GM18517 (cell line): ENCODE measurements around the gene DIMT1.

Source experiments
- ATAC-seq: cut with Tn5 transposase; IDR thresholded peaks from one replicate; pipeline ENCODE4 v1.9.1; 2021; ENCODE audit warnings: mild to moderate bottlenecking, moderate library complexity; ENCODE audit not compliant: unreplicated experiment

DIMT1 gene

DNA sequence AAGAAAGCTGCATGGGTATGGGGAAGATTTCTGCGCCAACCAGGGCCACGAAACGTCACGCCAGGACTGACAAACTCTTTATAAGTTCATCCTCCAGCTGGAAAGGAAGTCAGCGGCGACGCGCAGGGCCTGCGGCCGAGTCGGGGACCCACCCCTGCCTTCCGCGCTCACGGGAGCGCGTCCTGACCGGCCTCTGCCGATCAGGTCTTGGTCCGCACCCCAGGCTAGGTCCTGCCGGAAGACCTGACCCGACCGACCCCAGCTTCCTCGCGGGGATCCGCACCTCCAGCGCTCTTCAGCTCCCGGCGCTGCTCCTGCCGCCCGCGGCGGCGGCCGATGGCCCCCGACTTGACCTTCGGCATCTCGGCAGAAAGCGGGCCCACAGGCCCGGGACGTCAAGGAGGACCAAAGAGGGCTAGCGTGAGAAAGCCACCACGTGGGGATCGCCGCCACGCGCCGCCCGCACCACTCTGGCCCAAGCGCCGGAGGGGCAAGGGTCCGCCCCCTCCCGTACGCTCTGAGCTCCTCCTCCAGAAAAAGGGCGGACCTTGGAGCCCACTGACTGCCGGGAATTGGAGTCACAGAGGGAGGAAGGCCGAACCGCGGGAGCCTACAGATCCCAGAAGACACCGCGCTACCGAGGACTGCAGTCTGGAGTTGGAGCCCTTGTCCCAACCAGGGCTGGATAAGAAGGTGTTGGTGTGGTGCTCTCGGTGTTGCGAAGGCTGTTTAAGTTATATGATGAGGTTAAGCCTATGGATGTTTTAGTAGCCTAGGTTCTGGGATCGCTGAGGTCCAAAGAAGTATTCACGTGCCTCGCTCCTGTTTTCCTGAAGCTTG lies at the start of gene DIMT1:
DIMT1 (minus strand) TSS at position 495 of the 840 bp plus-strand sequence; CDS start at position 362, 133 bp downstream.
- peak; percentile 94 for ATAC-seq

DNA sequence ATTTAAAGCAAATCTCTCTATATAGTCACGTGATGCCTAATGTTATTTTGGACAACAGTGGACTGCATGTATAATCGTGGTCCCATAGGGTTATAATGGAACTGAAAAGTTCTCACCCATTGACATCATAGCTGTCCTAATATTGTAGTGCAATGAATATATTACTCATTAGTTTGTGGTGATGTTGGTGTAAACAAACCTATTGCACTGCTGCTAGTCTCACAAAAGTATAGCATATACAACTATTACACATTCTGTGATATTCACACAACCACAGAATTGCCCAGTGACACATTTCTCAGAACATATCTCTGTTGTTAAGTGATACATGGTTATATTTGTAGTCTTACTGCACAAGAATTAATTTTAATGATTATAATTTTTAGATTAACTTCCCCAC lies 46.6 kb upstream of the DIMT1 start:
- ATAC-seq, result no peak

DNA sequence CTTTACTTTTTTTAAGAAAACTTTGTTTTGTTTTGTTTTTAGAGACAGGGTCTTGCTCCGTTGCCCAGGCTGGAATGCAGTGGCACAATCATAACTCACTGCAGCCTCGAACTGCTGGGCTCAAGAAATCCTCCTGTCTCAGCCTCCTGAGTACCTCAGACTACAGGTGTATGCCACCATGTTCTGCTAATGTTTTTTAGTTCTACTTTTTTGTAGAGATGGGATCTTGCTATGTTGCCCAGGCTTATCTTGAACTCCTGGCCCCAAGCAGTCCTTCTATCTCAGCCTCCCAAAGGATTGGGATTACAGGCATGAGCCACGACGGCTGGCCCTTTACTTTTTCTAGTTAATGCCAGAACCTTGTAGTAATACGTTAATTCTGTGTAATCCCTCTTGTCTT lies 44.8 kb upstream of the DIMT1 start:
- no peak for ATAC-seq

- ATAC-seq, result no peak
Measured at GRCh38 chr5:62432621-62433064, 28.9 kb upstream of the DIMT1 start.

- ATAC-seq, result no peak
Measured at GRCh38 chr5:62431735-62432620, 28.3 kb upstream of the DIMT1 start.

- no peak for ATAC-seq
Measured at GRCh38 chr5:62424763-62425162, 21.1 kb upstream of the DIMT1 start.

DNA sequence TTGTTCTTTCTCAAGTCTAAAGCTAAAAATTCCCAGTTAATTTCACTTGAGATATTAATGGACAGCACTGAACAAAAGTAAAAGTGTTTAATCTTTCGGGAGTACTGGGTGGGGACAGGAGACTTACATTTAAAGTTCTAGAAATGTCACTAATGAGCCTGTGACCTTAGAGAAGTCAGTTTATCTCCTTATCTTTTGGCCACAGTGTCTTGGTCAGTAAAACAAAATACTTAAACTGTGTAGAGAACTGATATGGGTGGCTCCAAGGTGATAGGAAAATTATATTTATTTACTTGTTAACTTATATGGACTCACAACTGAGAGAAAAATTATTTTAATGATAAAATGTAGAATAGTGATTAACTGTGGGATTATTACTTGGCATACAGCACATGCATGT lies 17.7 kb upstream of the DIMT1 start:
- ATAC-seq, result no peak

- no peak for ATAC-seq
Measured at GRCh38 chr5:62419609-62420008, 15.9 kb upstream of the DIMT1 start.

GRCh38 chr5:62418462-62419076 lies 14.9 kb upstream of the DIMT1 start:
- no peak for ATAC-seq

- ATAC-seq, result no peak
Measured at GRCh38 chr5:62413711-62414110, 10.0 kb upstream of the DIMT1 start.

- peak; percentile 97 for ATAC-seq
Measured at GRCh38 chr5:62412549-62413329, 9.0 kb upstream of the DIMT1 start, which contains the start of gene IPO11. IPO11 (plus strand) TSS chr5:62412763; CDS start chr5:62437280, 24,517 bp downstream.

DNA sequence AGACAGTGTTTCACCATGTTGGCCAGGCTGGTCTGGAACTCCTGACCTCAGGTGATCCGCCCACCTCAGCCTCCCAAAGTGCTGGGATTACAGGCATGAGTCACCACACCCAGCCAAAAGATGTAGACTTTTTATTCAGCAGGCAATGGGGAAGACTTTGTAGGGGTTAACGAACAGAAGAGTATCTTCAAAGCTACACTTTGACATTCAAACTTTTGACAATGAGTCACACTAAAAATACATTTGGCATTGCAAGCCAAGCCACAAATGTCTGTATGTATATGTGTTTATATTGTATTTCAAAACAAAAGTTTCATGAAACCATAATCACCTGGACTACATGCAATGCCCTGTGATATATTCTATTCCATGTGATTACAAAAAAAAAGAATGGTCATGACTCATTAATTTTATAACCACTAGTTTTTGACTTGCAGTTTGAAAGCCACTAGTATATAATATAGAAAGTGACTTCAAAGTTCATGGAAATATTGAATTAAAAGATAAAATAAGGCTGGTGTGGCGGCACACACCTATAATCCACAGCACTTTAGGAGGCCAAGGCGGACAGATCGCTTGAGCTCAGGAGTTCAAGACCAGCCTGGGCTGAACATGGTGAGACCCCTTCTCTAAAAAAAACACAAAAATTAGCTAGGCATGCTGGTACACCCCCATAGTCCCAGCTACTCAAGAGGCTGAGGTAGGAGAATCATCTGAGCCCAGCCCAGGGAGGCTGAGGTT lies 8.3 kb downstream of the DIMT1 start:
- no peak for ATAC-seq

DNA sequence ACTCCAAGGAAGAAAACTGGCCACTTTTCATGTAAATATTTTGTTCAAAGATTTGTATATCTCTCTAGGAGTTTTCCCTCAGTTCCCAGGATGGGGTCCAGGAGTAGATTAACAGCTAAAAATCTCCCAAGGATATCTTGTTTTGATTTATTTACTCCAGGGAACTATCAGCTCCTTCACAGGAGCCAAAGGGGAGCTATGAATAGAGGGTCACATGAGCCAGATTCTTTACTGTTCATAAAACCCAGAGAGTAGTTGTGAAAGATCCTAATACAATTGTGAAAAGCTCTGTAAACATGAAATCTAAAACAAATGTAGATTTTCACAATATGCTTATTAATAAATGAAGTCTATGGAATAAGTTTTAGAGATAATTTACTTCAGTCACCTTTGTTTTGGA lies 16.9 kb downstream of the DIMT1 start:
- ATAC-seq, result no peak

- no peak for ATAC-seq
Measured at GRCh38 chr5:62385816-62386400, 17.8 kb downstream of the DIMT1 start.

DNA sequence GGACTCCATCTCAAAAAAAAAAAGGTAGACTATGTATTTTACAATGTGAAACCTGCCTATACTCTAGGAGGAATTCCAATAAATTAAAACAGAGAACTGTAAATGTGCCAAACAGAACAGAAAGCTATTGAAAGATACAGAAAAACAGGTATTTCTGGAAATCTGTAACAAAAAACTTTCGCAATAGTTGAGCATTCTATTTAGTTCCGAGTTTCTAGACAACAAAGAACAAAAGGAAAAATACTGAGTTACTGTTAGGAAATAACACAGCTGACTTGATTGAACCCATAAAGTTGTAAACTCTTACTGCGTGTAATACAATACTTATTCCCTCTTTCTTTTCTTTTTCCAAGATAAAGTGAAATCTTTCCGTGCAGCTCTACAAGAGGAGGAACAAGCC lies 18.6 kb downstream of the DIMT1 start:
- no peak for ATAC-seq

GRCh38 chr5:62376064-62376463 lies 27.6 kb downstream of the DIMT1 start:
- no peak for ATAC-seq

GRCh38 chr5:62375627-62376026 lies 28.1 kb downstream of the DIMT1 start:
- no peak for ATAC-seq

- ATAC-seq, result no peak
Measured at GRCh38 chr5:62374090-62374489, 29.6 kb downstream of the DIMT1 start.

DNA sequence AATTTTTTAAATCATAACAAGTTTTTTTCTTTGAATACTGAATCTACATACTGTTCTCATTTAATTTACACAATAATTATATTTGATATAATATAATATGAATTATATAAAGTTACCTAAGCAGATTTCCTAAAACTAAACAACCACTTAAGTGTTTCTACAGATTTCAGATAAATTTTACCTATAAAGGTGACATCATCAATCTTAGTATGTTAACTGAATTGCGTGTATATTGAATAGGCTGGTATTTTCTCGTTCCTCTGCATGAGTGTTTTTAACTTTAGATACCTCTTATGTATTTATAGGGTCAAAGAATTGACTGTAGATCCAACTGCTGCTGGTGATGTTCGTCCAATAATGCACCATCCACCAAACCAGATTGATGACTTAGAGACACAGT lies 30.3 kb downstream of the DIMT1 start:
- ATAC-seq, result no peak
